ENCODE measurements around the gene CLPTM1L.

- TF ChIP-seq CTCF (IDR thresholded peaks at IDR 0.05) (no peak), POLR2A (IDR thresholded peaks at IDR 0.05) (no peak)
Measured at GRCh38 chr5:1348986-1349245, 4.0 kb upstream of the CLPTM1L start.

All from adrenal gland (tissue), 5 donors.